Activated CD8-positive, alpha-beta memory T cell treated with anti-CD3 and anti-CD28 coated beads, Interleukin-2, amount 50 U/mL, for 4 hours (primary cell): ENCODE results near the gene PSAPL1.

Experiments used
- DNase-seq: peaks from one replicate; pipeline ENCODE4 v3.0.0-alpha.2; 2020

Gene PSAPL1

GRCh38 chr4:7416745-7417432 lies 17.8 kb downstream of the PSAPL1 start:
- DNase-seq, result no peak

GRCh38 chr4:7415927-7416686 lies 18.6 kb downstream of the PSAPL1 start:
- no peak for DNase-seq

- no peak for DNase-seq
Observed at GRCh38 chr4:7414736-7415510, 19.8 kb downstream of the PSAPL1 start.

GRCh38 chr4:7414046-7414445 lies 20.7 kb downstream of the PSAPL1 start:
- no peak for DNase-seq

- DNase-seq, result peak; percentile 10
Observed at GRCh38 chr4:7412554-7412912, 22.2 kb downstream of the PSAPL1 start.

- peak; percentile 7 for DNase-seq
Observed at GRCh38 chr4:7411896-7412553, 22.7 kb downstream of the PSAPL1 start.

GRCh38 chr4:7411491-7411890 lies 23.2 kb downstream of the PSAPL1 start:
- no peak for DNase-seq

GRCh38 chr4:7410446-7410845 lies 24.3 kb downstream of the PSAPL1 start:
- no peak for DNase-seq

- no peak for DNase-seq
Observed at GRCh38 chr4:7408166-7408565, 26.6 kb downstream of the PSAPL1 start.

- DNase-seq, result no peak
Observed at GRCh38 chr4:7403001-7403400, 31.7 kb downstream of the PSAPL1 start.

- no peak for DNase-seq
Observed at GRCh38 chr4:7402526-7402925, 32.2 kb downstream of the PSAPL1 start.

- no peak for DNase-seq
Observed at GRCh38 chr4:7400671-7401298, 33.9 kb downstream of the PSAPL1 start.

- DNase-seq, result no peak
Observed at GRCh38 chr4:7399440-7400234, 35.1 kb downstream of the PSAPL1 start.

GRCh38 chr4:7398788-7399439 lies 35.8 kb downstream of the PSAPL1 start:
- DNase-seq, result no peak

- no peak for DNase-seq
Observed at GRCh38 chr4:7398104-7398423, 36.7 kb downstream of the PSAPL1 start.

- DNase-seq, result no peak
Observed at GRCh38 chr4:7397206-7398103, 37.3 kb downstream of the PSAPL1 start.

- no peak for DNase-seq
Observed at GRCh38 chr4:7396186-7396910, 38.4 kb downstream of the PSAPL1 start.

- DNase-seq, result no peak
Observed at GRCh38 chr4:7395645-7396044, 39.1 kb downstream of the PSAPL1 start.

- DNase-seq, result no peak
Observed at GRCh38 chr4:7394681-7395451, 39.9 kb downstream of the PSAPL1 start.
